ENCODE measurements around the gene CFDP1.
"Not testable (repeated sequence)": the region's sequence is repeated elsewhere in the genome, so short reads cannot be mapped to it uniquely, and the experiment has no call there.

Gene CFDP1

DNA sequence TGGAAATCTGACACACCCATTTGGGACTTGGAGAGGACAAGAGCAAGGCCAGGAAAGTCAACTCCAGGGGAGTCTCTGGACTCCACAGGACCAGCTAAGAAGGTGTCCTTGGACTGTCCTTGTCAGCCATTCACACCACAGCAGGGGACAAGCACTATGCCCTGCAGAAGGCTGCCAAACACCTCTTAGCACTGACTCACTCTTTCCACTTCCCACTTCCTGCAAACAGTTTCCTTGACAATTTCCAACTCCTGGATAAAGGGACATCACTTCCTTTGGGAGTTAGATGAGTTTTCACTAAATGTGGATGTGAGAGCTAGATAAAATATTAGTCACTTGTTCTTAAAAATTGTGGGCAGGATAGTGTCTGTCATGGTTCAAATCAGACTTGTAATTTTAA, 144.1 kb downstream of the CFDP1 start:
- H3K4me1 ChIP-seq (ENCODE audit: control insufficient read depth, insufficient read depth, low read length), result no peaks in the 10 kb centered on the region
- H3K9me3 ChIP-seq (ENCODE audit: control insufficient read depth, low read length), result no peaks in the 10 kb centered on the region
- H3K4me3 ChIP-seq (ENCODE audit: low read length), result no peak overlapping the region
- H3K9ac ChIP-seq (ENCODE audit: low read length), result no peak overlapping the region
- no peaks in the 10 kb centered on the region for H3K27me3 ChIP-seq (ENCODE audit: control insufficient read depth, insufficient read depth, low read length)
- H3K36me3 ChIP-seq (ENCODE audit: control insufficient read depth, insufficient read depth, low read length), result peaks cover 6% of the 10 kb centered on the region

DNA sequence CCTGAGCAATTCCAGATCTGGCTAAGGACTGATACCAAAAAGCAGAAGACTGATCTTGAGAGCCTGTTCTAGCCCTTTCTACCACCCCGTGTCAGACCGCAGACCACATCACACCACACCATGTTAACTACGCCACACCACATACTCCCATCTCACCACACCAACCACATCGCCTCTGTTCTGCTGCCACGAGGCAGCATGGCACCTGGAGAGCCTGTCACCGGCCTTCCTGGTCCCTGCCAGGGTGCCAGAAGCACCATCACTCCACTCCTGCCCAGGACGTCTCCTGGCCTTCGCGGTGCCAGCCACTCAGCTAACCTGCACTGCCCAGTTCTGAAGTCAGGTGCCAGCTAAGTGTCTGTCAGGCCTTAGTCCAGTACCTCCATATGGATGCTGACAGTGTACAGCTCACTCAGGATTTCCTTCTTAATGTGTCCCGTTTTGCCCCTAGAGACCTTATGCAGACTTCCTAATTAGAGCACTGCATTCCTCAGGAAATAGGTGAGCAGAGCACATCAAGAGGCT, 144.6 kb downstream of the CFDP1 start:
- Histone ChIP-seq H3K4me1 (ENCODE audit: control insufficient read depth, insufficient read depth, low read length) (no peaks in the 10 kb centered on the region), H3K36me3 (ENCODE audit: control insufficient read depth, insufficient read depth, low read length) (peaks cover 6% of the 10 kb centered on the region), H3K27me3 (ENCODE audit: control insufficient read depth, insufficient read depth, low read length) (no peaks in the 10 kb centered on the region), H3K9me3 (ENCODE audit: control insufficient read depth, low read length) (no peaks in the 10 kb centered on the region), H3K9ac (ENCODE audit: low read length) (no peak overlapping the region), H3K4me3 (ENCODE audit: low read length) (no peak overlapping the region)

DNA sequence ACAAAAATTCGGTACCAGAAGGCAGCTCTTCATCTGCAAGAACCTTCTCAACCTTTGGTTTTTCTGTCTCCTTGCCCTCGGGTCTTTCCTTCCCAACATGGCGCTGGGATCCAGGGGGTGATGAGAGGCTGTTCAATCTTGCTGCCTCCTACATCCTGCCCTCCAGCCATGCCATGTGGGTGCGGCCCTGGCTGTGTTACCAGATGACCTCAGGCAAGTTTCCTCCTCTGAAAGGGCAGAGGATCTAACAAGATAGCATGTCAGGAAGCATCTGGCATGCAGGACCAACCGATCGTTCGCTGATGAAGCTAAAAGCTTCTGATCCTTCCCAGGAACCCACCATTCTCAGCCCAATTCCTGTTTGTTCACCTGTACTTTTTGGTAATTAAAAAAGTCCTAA, 145.1 kb downstream of the CFDP1 start:
- no peak overlapping the region for H3K9ac ChIP-seq (ENCODE audit: low read length)
- H3K4me3 ChIP-seq (ENCODE audit: low read length), result no peak overlapping the region
- H3K9me3 ChIP-seq (ENCODE audit: control insufficient read depth, low read length), result no peaks in the 10 kb centered on the region
- H3K36me3 ChIP-seq (ENCODE audit: control insufficient read depth, insufficient read depth, low read length), result peaks cover 6% of the 10 kb centered on the region
- H3K4me1 ChIP-seq (ENCODE audit: control insufficient read depth, insufficient read depth, low read length), result no peaks in the 10 kb centered on the region
- H3K27me3 ChIP-seq (ENCODE audit: control insufficient read depth, insufficient read depth, low read length), result no peaks in the 10 kb centered on the region

DNA sequence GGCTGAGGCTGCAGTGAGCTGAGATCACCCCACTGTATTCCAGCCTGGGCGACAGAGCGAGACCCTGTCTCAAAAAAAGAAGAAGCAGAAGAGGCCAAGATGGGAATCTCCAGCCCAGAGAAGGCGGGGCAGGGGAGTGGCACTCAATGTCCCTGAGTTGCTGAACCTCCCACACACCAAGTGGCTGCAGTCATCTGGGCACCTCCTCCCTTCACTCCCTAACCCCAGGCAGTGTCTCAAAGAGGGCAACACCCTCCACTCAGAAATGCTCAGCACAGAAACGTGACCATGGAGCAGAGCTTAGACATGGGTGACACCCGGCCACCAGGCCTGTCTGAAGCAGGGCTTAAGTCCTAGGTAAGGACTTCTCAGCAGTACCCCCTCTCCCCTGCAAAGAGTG, 145.6 kb downstream of the CFDP1 start:
- Histone ChIP-seq H3K27me3 (ENCODE audit: control insufficient read depth, insufficient read depth, low read length) (no peaks in the 10 kb centered on the region), H3K4me3 (ENCODE audit: low read length) (no peak overlapping the region), H3K9ac (ENCODE audit: low read length) (no peak overlapping the region), H3K36me3 (ENCODE audit: control insufficient read depth, insufficient read depth, low read length) (peaks cover 6% of the 10 kb centered on the region), H3K4me1 (ENCODE audit: control insufficient read depth, insufficient read depth, low read length) (no peaks in the 10 kb centered on the region), H3K9me3 (ENCODE audit: control insufficient read depth, low read length) (no peaks in the 10 kb centered on the region)

DNA sequence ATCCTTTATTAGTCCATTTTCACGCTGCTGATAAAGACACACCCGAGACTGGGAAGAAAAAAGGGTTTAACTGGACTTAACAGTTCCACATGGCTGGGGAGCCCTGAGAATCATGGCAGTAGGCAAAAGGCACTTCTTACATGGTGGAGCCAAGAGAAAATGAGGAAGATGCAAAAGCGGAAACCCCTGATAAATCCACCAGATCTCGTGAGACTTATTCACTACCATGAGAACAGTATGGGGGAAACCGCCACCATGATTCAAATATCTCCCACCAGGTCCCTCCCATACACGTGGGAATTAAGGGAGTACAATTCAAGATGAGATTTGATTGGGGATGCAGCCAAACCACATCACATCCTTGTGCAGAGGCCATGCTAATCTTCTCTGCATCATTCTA, 146.9 kb downstream of the CFDP1 start:
- no peak overlapping the region for H3K4me3 ChIP-seq (ENCODE audit: low read length)

DNA sequence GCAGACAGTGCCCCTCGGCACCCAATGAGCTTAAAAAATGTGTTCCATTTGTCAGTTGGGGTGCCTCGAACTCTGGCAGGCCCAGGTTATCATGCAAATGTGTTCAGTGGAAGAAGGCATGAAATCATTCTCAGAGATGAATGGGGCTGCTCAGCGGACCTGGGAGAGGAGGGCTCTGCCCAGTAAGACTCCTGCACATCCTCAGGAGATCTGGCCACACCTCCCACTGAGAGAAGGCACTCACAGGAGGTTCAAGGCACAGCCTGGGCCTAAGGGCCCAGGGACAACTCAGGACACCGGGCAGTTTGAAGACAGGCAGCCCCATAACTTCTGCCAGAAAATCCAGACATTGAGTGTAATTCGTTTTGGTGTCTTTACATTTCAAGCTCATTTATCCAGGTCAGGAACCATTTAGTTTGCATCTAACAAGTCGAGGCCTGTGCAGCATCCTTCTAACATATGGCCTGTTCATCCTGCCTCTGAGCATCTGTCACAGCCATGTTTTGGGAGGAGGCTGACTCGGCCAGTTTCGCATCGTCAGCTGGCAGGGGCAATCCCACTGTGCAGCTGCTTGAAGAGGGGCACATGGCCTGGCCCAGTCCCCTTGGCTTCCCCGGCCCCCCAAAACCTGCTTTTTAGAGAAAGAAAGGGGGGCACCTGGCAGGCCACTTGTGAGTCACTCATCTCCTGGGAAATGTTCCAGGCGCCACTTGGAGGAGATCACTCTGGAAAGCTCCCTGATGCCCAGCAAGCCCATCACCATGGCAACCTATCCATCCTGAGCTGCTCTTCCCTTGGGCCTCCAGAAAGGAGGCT, 150.6 kb downstream of the CFDP1 start:
- H3K4me1 ChIP-seq (ENCODE audit: control insufficient read depth, insufficient read depth, low read length), result no peaks in the 10 kb centered on the region
- no peak overlapping the region for H3K9ac ChIP-seq (ENCODE audit: low read length)
- no peak overlapping the region for H3K4me3 ChIP-seq (ENCODE audit: low read length)
- H3K9me3 ChIP-seq (ENCODE audit: control insufficient read depth, low read length), result no peaks in the 10 kb centered on the region
- no peaks in the 10 kb centered on the region for H3K36me3 ChIP-seq (ENCODE audit: control insufficient read depth, insufficient read depth, low read length)
- no peaks in the 10 kb centered on the region for H3K27me3 ChIP-seq (ENCODE audit: control insufficient read depth, insufficient read depth, low read length)

More for the DNA sequence above, 146.9 kb downstream of the CFDP1 start:
- Histone ChIP-seq H3K27me3 (ENCODE audit: control insufficient read depth, insufficient read depth, low read length) (no peaks in the 10 kb centered on the region), H3K9me3 (ENCODE audit: control insufficient read depth, low read length) (no peaks in the 10 kb centered on the region), H3K9ac (ENCODE audit: low read length) (no peak overlapping the region), H3K4me1 (ENCODE audit: control insufficient read depth, insufficient read depth, low read length) (no peaks in the 10 kb centered on the region), H3K36me3 (ENCODE audit: control insufficient read depth, insufficient read depth, low read length) (peaks cover 6% of the 10 kb centered on the region)

DNA sequence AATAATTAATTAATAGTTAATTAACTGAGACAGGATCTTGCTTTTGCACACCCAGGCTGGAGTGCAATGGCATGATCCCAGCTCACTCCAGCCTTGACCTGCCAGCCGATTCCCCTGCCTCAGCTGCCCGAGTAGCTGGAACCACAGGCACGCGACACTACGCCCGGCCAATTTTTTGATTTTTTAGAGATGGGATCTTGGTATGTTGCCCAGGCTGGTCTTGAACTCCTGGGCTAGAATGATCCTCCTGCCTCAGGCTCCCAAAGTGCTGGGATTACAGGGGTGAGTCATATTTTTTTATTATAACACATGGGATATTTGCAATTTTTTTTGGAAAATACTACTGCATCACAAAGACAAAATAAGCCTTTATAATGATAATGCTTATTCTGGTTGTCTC, 151.5 kb downstream of the CFDP1 start:
- Histone ChIP-seq H3K9me3 (ENCODE audit: control insufficient read depth, low read length) (no peaks in the 10 kb centered on the region), H3K9ac (ENCODE audit: low read length) (no peak overlapping the region), H3K27me3 (ENCODE audit: control insufficient read depth, insufficient read depth, low read length) (no peaks in the 10 kb centered on the region), H3K4me1 (ENCODE audit: control insufficient read depth, insufficient read depth, low read length) (no peaks in the 10 kb centered on the region), H3K4me3 (ENCODE audit: low read length) (no peak overlapping the region), H3K36me3 (ENCODE audit: control insufficient read depth, insufficient read depth, low read length) (no peaks in the 10 kb centered on the region)

DNA sequence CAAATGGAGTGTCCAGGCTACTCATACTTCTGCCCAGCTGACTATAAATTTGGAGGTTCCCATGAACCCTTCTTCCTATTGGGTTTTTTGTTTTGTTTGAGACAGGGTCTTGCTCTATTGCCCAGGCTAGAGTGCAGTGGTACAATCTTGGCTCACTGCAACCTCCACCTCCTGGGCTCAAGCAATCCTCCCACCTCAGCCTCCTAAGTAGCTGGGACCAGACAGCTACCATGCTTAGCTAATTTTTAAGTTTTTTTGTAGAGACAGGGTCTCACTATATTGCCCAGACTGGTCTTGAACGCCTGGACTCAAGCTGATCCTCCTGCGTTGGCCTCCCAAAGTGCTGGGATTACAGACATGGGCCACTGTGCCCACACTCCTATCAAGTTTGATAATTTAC, 152.3 kb downstream of the CFDP1 start:
- not testable (repeated sequence) for H3K9me3 ChIP-seq (ENCODE audit: control insufficient read depth, low read length); H3K9ac ChIP-seq (ENCODE audit: low read length); H3K36me3 ChIP-seq (ENCODE audit: control insufficient read depth, insufficient read depth, low read length); H3K4me1 ChIP-seq (ENCODE audit: control insufficient read depth, insufficient read depth, low read length); H3K4me3 ChIP-seq (ENCODE audit: low read length); H3K27me3 ChIP-seq (ENCODE audit: control insufficient read depth, insufficient read depth, low read length)

DNA sequence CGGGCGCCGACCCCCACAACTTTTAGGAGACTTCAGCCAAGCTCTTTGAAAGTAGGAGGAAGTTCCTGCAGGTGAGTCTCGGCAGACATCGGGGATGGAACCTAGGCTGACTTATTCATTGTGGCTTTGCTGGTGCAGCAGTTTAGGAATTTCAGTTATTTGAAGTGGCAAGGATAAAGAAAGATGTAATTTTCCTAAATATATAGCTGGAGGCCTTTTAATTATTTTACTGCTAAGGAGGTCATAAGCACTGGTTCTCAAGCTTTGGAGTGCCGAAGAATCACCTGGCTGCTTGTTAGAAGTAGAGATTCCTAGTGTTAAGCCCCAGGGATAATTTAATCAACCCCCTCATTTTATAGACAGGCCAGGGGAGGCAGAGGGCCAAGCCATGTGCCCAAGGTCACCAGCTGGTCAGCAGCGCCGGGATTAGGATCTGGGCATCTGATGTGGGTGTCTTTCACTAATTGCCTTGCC, 152.9 kb downstream of the CFDP1 start:
- H3K4me3 ChIP-seq (ENCODE audit: low read length), result no peak overlapping the region
- H3K4me1 ChIP-seq (ENCODE audit: control insufficient read depth, insufficient read depth, low read length), result no peaks in the 10 kb centered on the region
- H3K9me3 ChIP-seq (ENCODE audit: control insufficient read depth, low read length), result no peaks in the 10 kb centered on the region
- no peaks in the 10 kb centered on the region for H3K36me3 ChIP-seq (ENCODE audit: control insufficient read depth, insufficient read depth, low read length)
- no peak overlapping the region for H3K9ac ChIP-seq (ENCODE audit: low read length)
- no peaks in the 10 kb centered on the region for H3K27me3 ChIP-seq (ENCODE audit: control insufficient read depth, insufficient read depth, low read length)

DNA sequence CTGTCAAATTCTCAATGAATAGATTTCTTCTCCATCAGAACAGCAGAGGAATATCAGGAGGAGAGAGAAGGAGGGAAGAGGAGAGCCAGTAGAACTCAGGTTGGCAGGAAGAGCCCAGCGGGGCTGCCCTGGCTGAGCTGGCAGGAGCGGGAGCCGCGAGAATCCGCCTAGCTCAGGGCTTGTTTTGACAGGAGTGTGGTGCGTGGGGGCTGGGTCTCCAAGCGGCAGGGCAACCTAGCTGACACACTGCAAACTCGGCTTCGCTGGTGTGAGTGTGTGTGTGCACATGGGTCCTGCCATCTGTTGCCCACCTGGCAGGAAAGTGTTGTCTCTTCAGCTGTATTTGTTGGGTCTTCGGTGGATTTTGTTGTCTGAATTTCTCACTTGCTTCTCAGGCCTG, 154.0 kb downstream of the CFDP1 start:
- Histone ChIP-seq H3K4me1 (ENCODE audit: control insufficient read depth, insufficient read depth, low read length) (no peaks in the 10 kb centered on the region), H3K4me3 (ENCODE audit: low read length) (no peak overlapping the region)

DNA sequence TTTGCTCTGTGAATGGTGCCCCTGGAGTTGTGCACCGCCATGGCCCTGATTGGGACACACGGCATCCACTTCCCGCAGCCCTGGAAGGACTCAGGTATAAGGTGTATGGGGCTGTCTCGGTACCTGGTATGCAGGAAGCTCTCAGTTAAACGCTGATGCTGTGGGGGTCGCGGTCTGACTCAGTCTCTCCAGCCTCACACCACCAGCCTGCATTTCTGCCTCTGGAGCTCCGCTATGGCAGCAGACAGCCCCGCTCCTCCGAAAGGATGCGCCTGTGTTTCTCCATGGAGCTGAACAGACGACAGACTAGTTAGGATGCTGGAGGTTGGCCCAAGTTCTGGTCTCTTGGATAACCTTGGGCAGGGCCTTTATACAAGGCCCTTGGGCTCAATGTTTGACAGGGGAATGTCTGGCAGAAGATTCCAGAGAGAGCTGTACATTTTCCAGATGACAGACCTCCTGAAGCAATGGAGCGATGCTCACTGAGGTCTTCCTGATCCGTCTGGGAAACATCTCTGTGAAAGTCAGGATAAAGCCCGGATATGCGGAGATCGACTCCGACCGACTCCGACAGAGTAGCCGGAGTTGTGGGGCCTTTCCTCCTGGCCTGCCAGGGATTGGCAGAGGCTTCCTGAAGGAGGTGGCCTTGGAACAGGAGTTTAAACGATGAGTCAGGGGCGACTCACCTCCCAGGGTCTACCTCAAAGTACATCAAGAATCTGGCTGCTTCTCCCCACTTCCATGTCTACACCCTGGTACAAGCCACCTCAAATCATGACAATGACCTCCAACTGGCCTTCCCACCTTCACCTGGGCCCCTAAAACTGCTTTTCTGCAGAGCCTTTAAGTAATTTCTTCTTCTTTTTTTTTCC, 160.0 kb downstream of the CFDP1 start:
- no peaks in the 10 kb centered on the region for H3K27me3 ChIP-seq (ENCODE audit: control insufficient read depth, insufficient read depth, low read length)
- H3K9me3 ChIP-seq (ENCODE audit: control insufficient read depth, low read length), result no peaks in the 10 kb centered on the region
- H3K36me3 ChIP-seq (ENCODE audit: control insufficient read depth, insufficient read depth, low read length), result no peaks in the 10 kb centered on the region
- H3K4me1 ChIP-seq (ENCODE audit: control insufficient read depth, insufficient read depth, low read length), result no peaks in the 10 kb centered on the region
- no peak overlapping the region for H3K4me3 ChIP-seq (ENCODE audit: low read length)
- no peak overlapping the region for H3K9ac ChIP-seq (ENCODE audit: low read length)

More for the DNA sequence above, 154.0 kb downstream of the CFDP1 start:
- H3K9ac ChIP-seq (ENCODE audit: low read length), result no peak overlapping the region
- H3K36me3 ChIP-seq (ENCODE audit: control insufficient read depth, insufficient read depth, low read length), result no peaks in the 10 kb centered on the region
- no peaks in the 10 kb centered on the region for H3K27me3 ChIP-seq (ENCODE audit: control insufficient read depth, insufficient read depth, low read length)
- H3K9me3 ChIP-seq (ENCODE audit: control insufficient read depth, low read length), result no peaks in the 10 kb centered on the region

DNA sequence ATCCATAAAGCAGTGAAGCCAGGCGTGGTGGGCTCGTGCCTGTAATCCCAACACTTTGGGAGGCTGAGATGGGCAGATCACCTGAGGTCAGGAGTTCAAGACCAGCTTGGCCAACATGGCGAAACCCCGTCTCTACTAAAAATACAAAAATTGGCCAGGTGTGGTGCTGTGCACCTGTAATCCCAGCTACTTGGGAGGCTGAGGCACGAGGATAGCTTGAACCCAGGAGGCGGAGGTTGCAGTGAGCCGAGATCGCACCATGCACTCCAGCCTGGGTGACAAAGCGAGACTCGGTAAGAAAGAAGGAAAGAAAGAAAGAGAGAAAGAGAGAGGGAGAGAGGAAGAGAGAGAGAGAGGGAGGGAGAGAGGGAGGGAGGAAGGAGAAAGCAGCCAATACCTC, 160.7 kb downstream of the CFDP1 start:
- not testable (repeated sequence) for H3K36me3 ChIP-seq (ENCODE audit: control insufficient read depth, insufficient read depth, low read length); H3K4me1 ChIP-seq (ENCODE audit: control insufficient read depth, insufficient read depth, low read length); H3K4me3 ChIP-seq (ENCODE audit: low read length); H3K9ac ChIP-seq (ENCODE audit: low read length); H3K9me3 ChIP-seq (ENCODE audit: control insufficient read depth, low read length); H3K27me3 ChIP-seq (ENCODE audit: control insufficient read depth, insufficient read depth, low read length)

All from mucosa of stomach (tissue), 1 donor.